ENCODE results near the gene SESTD1. TPM values are rescaled to one million over a fixed set of nuclear protein-coding genes. Genes with fewer than 3 reads are reported as not detected.

SESTD1 gene
- total RNA-seq, 2 donors from 2014 or later = 51.3 to 75.4 TPM

GRCh38 chr2:179262077-179262660 lies 2.5 kb downstream of the SESTD1 start:
- Mint-ChIP-seq H3K27me3 (ENCODE audit: insufficient read depth) (peaks cover 6% of the 10 kb centered on the region), H3K27ac (no peak overlapping the region), H3K9me3 (no peaks in the 10 kb centered on the region), H3K36me3 (ENCODE audit: low read depth) (no peaks in the 10 kb centered on the region), H3K4me3 (no peak overlapping the region), H3K4me1 (peaks cover 15% of the 10 kb centered on the region)
- Histone ChIP-seq H3K36me3 (ENCODE audit: control insufficient read depth, insufficient read depth, low read length) (no peaks in the 10 kb centered on the region), H3K4me1 (ENCODE audit: control insufficient read depth, insufficient read depth, low read length) (no peaks in the 10 kb centered on the region), H3K9me3 (ENCODE audit: control insufficient read depth, low read length) (no peaks in the 10 kb centered on the region), H3K27me3 (ENCODE audit: control insufficient read depth, insufficient read depth, low read length, poor library complexity, severe bottlenecking) (no peaks in the 10 kb centered on the region), H3K4me3 (ENCODE audit: low read length) (peak overlapping the region; percentile 91), H3K27ac (ENCODE audit: low read depth, low read length) (no peak overlapping the region), H3K9ac (ENCODE audit: extremely low read depth, low read length, poor library complexity, severe bottlenecking) (no peak overlapping the region)
- WGBS, 2 experiments (ENCODE audit: insufficient coverage in 1 of 2, insufficient read length in 1 of 2) = 77% methylated on average over 3 of the region's 3 CpGs; no CpG with 5 or more reads in 1 of the 2 experiments
- no peak for DNase-seq
- no peak for TF ChIP-seq CTCF (conservative IDR thresholded peaks at IDR 0.05)

- Histone ChIP-seq H3K36me3 (ENCODE audit: control insufficient read depth, insufficient read depth, low read length) (no peaks in the 10 kb centered on the region), H3K4me3 (ENCODE audit: low read length) (no peak overlapping the region), H3K9me3 (ENCODE audit: control insufficient read depth, low read length) (peaks cover under 1% of the 10 kb centered on the region), H3K9ac (ENCODE audit: extremely low read depth, low read length, poor library complexity, severe bottlenecking) (no peak overlapping the region), H3K27me3 (ENCODE audit: control insufficient read depth, insufficient read depth, low read length, poor library complexity, severe bottlenecking) (no peaks in the 10 kb centered on the region), H3K27ac (ENCODE audit: low read depth, low read length) (no peak overlapping the region), H3K4me1 (ENCODE audit: control insufficient read depth, insufficient read depth, low read length) (no peaks in the 10 kb centered on the region)
- Mint-ChIP-seq H3K27me3 (ENCODE audit: insufficient read depth) (peaks cover 6% of the 10 kb centered on the region), H3K9me3 (peaks cover under 1% of the 10 kb centered on the region), H3K4me1 (peaks cover 15% of the 10 kb centered on the region), H3K4me3 (no peak overlapping the region), H3K36me3 (ENCODE audit: low read depth) (peaks cover under 1% of the 10 kb centered on the region), H3K27ac (no peak overlapping the region)
- 89% methylated on average over 1 of the region's 2 CpGs; no CpG with 5 or more reads in 1 of the 2 experiments for WGBS, 2 experiments (ENCODE audit: insufficient coverage in 1 of 2, insufficient read length in 1 of 2)
- TF ChIP-seq CTCF (conservative IDR thresholded peaks at IDR 0.05) = peak; percentile 48
- no peak for DNase-seq
Measured at GRCh38 chr2:179261151-179261825, 3.3 kb downstream of the SESTD1 start.

GRCh38 chr2:179260224-179260623 lies 4.4 kb downstream of the SESTD1 start:
- no peak overlapping the region for H3K27ac ChIP-seq (ENCODE audit: low read depth, low read length)

More at GRCh38 chr2:179260224-179260623, 4.4 kb downstream of the SESTD1 start:
- Mint-ChIP-seq H3K27ac (no peak overlapping the region), H3K4me3 (no peak overlapping the region), H3K27me3 (ENCODE audit: insufficient read depth) (no peaks in the 10 kb centered on the region), H3K4me1 (peaks cover 7% of the 10 kb centered on the region), H3K9me3 (peaks cover 6% of the 10 kb centered on the region), H3K36me3 (ENCODE audit: low read depth) (peaks cover 5% of the 10 kb centered on the region)
- Histone ChIP-seq H3K4me3 (ENCODE audit: low read length) (no peak overlapping the region), H3K36me3 (ENCODE audit: control insufficient read depth, insufficient read depth, low read length) (no peaks in the 10 kb centered on the region), H3K4me1 (ENCODE audit: control insufficient read depth, insufficient read depth, low read length) (no peaks in the 10 kb centered on the region), H3K9me3 (ENCODE audit: control insufficient read depth, low read length) (peaks cover 11% of the 10 kb centered on the region), H3K27me3 (ENCODE audit: control insufficient read depth, insufficient read depth, low read length, poor library complexity, severe bottlenecking) (no peaks in the 10 kb centered on the region), H3K9ac (ENCODE audit: extremely low read depth, low read length, poor library complexity, severe bottlenecking) (no peak overlapping the region)
- no peak for TF ChIP-seq CTCF (conservative IDR thresholded peaks at IDR 0.05)
- no peak for DNase-seq
- 70 to 86% methylated on average over 3 of the region's 3 CpGs for WGBS, 2 experiments (ENCODE audit: insufficient coverage in 1 of 2, insufficient read length in 1 of 2)

Measured in endodermal cell (in vitro differentiated cells).